ENCODE data around the gene ELMO3.

The ELMO3 gene

DNA sequence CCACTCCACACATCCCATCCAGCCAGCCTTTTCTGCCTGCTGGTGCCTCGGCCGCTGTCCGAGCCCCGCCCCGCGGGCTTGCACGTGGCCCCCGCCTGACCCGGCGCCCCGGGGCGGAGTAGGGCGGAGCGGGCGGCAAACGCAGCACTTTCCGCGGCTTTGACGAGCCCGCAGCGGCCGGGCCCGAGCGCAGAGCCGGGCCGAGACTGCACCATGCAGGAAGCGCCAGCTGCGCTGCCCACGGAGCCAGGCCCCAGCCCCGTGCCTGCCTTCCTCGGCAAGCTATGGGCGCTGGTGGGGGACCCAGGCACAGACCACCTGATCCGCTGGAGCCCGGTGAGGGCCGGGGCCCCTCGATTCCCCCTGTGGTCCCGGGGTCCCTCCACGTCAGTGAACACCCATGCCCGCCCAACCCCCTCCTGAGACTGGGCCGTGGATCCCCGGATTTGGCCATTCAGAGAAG lies 34.3 kb upstream of the ELMO3 start, which contains the start of gene HSF4:
HSF4 (plus strand) TSS at position 147 of the 463 bp plus-strand sequence; CDS start at position 214, 67 bp downstream.
- no peak for DNase-seq

GRCh38 chr16:67165121-67166078 lies 33.5 kb upstream of the ELMO3 start:
- DNase-seq: no peak

- DNase-seq: no peak
Measured at GRCh38 chr16:67166110-67166547, 32.8 kb upstream of the ELMO3 start.

DNA sequence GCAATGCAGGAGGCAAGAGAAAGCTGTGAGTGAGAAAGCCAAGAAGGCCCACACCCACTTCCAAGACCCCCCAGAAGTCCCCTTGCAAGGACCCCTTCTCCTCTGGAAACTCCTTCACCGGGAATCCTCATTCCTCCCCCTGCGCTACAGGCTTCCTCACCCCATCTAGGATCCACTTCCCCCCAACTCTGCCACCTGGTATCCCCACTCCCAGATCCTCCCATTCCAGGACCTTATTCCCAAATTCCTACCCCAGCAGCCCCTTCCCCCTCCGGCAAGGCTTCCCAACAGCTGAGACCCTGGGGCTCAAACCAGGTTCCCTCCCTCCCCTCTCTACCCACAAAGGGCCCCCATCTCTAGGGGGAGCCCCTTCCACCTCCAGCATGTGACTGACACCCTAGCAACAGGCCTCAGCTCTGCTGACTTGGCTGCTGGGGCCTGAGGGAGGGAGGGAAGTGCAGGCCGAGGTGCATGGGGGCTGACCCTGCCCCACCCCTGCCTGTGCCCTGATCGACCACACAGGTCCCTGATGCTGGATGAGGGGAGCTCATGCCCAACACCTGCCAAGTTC lies 32.2 kb upstream of the ELMO3 start:
- no peak for DNase-seq

DNA sequence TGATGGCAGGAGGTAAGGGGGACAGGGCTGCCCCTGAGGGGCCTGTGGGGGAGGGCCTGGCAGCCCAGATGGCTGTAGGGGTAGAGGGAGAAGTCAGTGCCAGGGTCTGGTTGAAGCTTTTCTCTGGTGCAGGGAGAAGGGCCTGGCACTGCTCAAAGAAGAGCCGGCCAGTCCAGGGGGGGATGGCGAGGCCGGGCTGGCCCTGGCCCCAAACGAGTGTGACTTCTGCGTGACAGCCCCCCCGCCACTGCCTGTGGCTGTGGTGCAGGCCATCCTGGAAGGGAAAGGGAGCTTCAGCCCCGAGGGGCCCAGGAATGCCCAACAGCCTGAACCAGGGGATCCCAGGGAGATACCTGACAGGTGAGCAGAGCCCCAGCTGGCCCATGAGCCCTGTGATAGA lies 31.3 kb upstream of the ELMO3 start:
- DNase-seq: no peak

DNA sequence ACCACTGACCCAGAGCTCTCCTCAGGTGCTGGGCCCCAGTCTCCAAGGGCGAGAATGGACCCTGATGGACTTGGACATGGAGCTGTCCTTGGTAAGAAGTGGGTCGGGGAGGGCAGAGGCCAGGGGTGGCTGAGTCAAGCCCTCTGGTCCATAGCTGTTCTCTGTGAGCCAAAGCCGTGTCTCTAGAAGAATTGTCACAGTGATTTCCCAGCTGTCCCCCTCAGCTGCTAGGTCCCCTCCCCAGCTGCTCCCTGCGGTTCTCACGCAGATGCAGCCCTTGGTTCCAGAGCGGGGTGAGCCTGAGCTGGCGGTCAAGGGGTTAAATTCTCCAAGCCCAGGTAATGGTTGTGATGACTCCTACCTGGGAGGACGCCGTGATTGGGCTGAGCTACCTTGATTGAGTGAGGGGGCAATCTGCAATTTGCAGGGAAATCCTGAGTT lies 29.9 kb upstream of the ELMO3 start:
- no peak for DNase-seq

GRCh38 chr16:67169642-67170167 lies 29.2 kb upstream of the ELMO3 start:
- peak; percentile 43 for DNase-seq

GRCh38 chr16:67170168-67170948 lies 28.6 kb upstream of the ELMO3 start, which contains the start of gene NOL3:
TSS of gene NOL3 (plus strand) at chr16:67170538.
- peak; percentile 45 for DNase-seq

DNA sequence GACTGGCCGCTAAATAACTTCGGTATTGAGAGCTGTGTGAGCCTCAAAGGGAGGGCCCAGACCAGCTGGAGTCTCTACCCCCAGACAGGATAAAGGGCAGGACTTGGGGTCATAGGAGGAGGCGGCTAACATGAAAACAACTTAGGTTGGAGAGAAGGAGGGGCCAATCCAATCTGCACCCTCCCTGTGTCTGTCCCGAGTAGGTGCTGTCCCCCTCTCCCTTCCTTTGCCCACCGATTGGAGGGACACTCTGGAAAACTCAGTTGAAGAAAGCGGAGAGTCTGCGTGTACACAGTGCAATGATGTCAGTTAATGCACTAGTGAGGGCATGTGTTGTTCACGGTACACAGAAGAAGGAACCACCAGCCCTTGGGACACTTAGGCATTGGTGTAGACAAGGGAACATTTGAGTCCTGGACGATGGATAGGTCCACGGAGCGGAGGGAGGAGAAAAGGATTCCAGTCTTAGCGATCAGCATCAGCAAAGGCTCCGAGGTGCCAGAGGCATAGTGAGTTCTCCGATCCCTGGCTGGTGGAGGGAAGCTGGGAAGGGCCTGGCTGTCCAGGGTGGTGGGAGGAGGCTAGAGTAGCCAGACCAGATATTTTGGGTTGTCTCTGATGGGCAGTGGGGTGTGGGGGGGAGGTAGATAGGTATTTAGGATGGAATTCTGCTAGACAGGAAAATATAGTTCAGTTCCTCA lies 27.8 kb upstream of the ELMO3 start:
- no peak for DNase-seq

DNA sequence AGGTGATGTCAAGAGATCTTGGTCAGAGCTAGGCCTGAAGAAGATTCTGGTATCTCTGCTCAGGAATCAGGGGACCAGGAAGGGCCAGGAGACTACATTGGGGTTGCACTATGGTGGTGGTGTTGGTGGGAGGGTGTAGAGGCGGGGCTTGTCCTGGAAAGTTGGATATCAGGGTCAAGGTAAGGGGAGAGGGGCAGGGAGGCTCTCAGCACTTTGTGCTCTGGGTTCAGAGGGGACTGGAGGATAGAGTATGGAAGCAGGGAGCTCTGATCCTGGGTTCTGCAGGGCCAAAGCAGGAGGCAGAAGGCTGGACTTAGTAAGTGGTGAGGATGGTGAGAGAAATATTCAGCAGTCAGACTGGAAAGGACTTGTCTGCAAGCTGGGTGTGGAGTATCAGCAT lies 25.6 kb upstream of the ELMO3 start:
- no peak for DNase-seq

- peak; percentile 77 for DNase-seq
Measured at GRCh38 chr16:67173808-67174705, 24.9 kb upstream of the ELMO3 start.

GRCh38 chr16:67174706-67175231 lies 24.2 kb upstream of the ELMO3 start:
- no peak for DNase-seq

- no peak for DNase-seq
Measured at GRCh38 chr16:67176662-67177061, 22.3 kb upstream of the ELMO3 start.

GRCh38 chr16:67177743-67178699 lies 20.9 kb upstream of the ELMO3 start:
- DNase-seq: peak; percentile 76

GRCh38 chr16:67179421-67180080 lies 19.4 kb upstream of the ELMO3 start:
- no peak for DNase-seq

DNA sequence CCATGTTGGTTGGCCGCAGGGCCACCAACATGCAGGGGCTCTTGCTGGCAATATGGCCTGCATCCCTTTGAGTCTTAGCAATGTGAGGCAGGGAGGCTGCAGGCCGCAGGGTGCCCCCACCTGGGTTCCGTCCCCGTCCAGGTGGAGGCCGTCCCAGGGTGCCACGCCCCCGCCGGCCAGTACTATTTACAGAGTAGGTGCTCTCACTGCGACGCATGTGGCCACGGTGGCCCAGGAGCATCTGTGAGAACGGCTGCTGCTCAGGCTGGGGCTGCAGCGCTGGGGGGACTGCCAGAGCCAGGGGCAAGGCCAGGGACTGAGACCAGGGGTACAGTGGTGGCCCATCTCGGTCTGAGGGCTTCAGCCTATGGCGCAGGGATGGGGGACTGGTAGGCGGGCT lies 18.8 kb upstream of the ELMO3 start:
- no peak for DNase-seq

DNA sequence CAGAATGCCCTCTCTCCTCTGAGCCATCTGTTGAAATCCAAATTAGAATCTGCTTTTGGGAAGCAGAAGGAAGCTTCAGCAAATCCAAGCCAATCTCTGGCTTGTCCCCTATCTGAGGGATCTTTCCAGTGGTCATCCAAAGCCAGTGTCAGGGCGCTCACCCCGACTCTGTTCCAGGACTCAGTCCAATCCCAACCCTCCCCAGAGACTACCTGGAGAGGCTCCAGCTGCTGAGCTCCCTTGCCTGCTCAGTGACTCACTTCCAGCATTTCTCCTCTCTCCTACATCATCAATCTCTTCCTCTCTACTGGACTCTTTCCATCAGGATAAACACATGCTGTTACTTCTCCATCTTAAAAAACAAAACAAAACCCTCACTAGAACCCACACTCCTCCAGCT lies 17.6 kb upstream of the ELMO3 start:
- no peak for DNase-seq

DNA sequence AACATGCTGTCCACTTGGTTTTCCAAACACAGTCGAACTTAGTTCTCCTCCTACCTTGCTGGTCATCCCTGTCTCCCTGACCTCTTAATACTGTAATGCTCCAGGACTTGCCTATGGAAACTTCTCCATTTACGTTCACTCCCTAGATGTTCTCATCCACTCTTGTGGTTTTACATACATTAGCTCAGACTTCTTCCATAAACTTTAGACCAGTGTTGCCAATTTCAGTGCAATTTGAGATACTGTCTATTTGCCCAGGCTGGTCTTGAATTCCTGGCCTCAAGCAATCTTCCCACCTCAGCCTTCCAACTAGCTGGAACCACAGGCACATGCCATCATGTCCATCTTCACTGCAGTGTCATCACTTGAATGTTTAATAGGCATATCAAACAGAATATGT lies 16.6 kb upstream of the ELMO3 start:
- DNase-seq: no peak

DNA sequence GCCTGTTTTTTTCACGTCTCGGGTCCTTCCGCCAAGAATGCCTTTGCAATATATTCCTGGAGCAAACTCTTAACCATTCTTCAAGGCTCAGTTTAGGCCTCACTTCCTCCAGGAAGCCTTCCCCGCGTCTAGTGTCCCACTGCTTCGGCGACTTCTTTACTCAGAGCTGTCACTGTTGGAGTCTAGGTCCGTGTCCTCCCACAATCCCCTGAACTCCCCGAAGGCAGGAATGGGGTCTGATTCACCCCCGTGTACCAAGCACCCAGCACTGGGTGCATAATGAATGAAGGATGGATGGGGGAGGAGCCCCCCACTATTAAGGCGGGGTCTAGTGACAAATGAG lies 15.7 kb upstream of the ELMO3 start:
- DNase-seq: no peak
